ENCODE measurements around the gene CDH23. TPM values are rescaled to one million over a fixed set of nuclear protein-coding genes. Genes with fewer than 3 reads are reported as not detected.

The CDH23 gene
- total and polyA plus RNA-seq, 2 of the 8 experiments (the other 6 are each of a cell fraction or from before 2014, with no cell fraction given), result 1.9 to 4.9 TPM

DNA sequence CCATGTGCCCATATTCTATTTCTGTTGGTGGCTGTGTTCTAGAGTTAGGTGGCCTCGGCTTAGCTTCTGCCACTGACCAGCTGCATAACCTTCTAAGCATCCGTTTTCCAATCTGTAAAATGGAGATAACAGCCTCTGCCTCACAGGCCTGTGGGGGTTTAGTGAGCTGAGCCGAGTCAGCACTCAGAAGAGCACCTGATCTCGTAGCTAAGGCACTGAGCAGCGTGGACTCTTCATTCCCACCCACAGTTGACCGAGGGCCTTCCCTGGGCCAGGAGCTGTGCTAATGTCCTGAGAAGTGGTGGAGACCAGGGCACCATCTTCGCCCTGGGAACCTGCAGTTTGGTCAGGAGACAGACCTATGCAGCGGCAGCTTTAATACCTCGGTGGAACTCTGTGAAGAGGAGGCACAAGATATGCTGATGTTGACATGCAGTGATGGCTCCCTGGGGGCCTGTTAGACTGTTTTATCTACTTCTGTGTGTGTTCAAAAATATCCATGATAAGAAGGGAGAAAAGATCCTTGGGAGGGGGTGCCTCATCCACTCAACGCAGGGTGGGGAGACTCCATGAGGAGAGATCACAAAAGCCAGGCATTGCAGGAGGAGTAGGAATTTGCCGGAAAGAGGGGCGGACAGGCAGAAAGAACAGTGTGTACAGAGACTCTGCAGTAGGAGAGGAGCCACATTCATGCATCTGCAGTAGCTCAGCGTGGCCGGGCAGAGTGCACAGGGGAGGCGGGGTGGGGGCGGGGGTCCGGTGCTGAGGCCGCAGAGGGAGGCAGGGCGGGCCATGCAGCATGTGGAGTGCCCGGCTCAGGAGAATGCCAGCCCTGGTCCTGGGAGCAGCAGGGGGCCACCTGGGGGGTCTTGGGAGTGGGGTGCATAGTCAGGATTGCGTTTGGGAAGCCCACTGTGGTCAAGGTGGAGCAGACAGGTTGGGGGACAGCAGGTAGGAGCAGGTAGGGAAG, 186.1 kb downstream of the CDH23 start:
- no peak overlapping the region for H4K8ac ChIP-seq (ENCODE audit: extremely low read depth, insufficient read depth, low read length)
- H3K27me3 ChIP-seq (replicated peaks in 1 of 4; ENCODE audit: control insufficient read depth in 3 of 4, extremely low read depth in 1 of 4, insufficient read depth in 3 of 4, low read length in 3 of 4), result no peaks in the 10 kb centered on the region
- no peak overlapping the region for H3K9ac ChIP-seq (replicated peaks in 1 of 4; ENCODE audit: extremely low read depth in 1 of 4, low read depth in 3 of 4, low read length in 3 of 4)
- H3K4ac ChIP-seq (replicated peaks; ENCODE audit: insufficient read length, low read depth, low read length), result no peak overlapping the region
- DNase-seq (ENCODE audit: low read depth in 1 of 2, low spot score in 2 of 2) (no peak), FAIRE-seq (no peak)
- H3K18ac ChIP-seq (ENCODE audit: extremely low read depth, low read length), result no peak overlapping the region
- H2BK20ac ChIP-seq (ENCODE audit: low read length), result no peak overlapping the region
- peaks cover 0 to 6% (median 2%) of the 10 kb centered on the region in 4 experiments; a peak in 2 of 7 replicates for H3K4me1 ChIP-seq (replicated peaks in 1 of 4; ENCODE audit: control insufficient read depth in 3 of 4, insufficient read depth in 4 of 4, low read length in 3 of 4)
- no peaks in the 10 kb centered on the region for H4K20me1 ChIP-seq (replicated peaks in 1 of 2; ENCODE audit: control insufficient read depth in 1 of 2, insufficient read depth in 2 of 2, low read length in 2 of 2)
- H3K23ac ChIP-seq (ENCODE audit: insufficient read length), result no peak overlapping the region
- no peak overlapping the region for H2BK12ac ChIP-seq (ENCODE audit: low read depth, low read length)
- H3K27ac ChIP-seq (ENCODE audit: low read depth, low read length), result no peak overlapping the region
- H2BK5ac ChIP-seq (ENCODE audit: low read depth, low read length), result no peak overlapping the region
- H4K91ac ChIP-seq (replicated peaks; ENCODE audit: insufficient read length, low read length), result no peak overlapping the region
- H3K56ac ChIP-seq (replicated peaks; ENCODE audit: insufficient read length, low read depth, low read length), result no peak overlapping the region
- H3K23me2 ChIP-seq (ENCODE audit: low read depth, low read length), result no peaks in the 10 kb centered on the region
- no peaks in the 10 kb centered on the region for H3K79me2 ChIP-seq (ENCODE audit: control insufficient read depth in 1 of 2, insufficient read depth in 2 of 2, low read length in 2 of 2)
- no peak overlapping the region for H4K5ac ChIP-seq (ENCODE audit: insufficient read length, low read depth, low read length)
- ChIA-PET CTCF (ENCODE audit: partially characterized antibody) (interaction anchor here (0.7 to 16.0 kb wide), 14 partner anchors 9 to 201 kb away, joined by 3 to 161 read pairs (median 3); partner anchors contain the start of gene CDH23), POLR2A (ENCODE audit: partially characterized antibody) (interaction anchor here (1.3 kb wide), 1 partner anchor 51 kb away, joined by 3 read pairs; no protein-coding TSS in a partner anchor)
- H2BK15ac ChIP-seq (ENCODE audit: low read length), result 0 out of 2 replicates have a peak overlapping the region, but pooled peaks have one; percentile 90
- H2AFZ ChIP-seq (ENCODE audit: low read length), result no peak overlapping the region
- no peak for TF ChIP-seq FOSL1 (IDR thresholded peaks at IDR 0.05; ENCODE audit: insufficient read depth, low read depth, low read length)
- TF ChIP-seq RFX5 (IDR thresholded peaks at IDR 0.05; ENCODE audit: borderline replicate concordance, low read depth, low read length), result no peak
- TF ChIP-seq NRF1 (IDR thresholded peaks at IDR 0.05; ENCODE audit: low read depth, low read length), result no peak
- no peak for TF ChIP-seq TCF12 (IDR thresholded peaks at IDR 0.05; ENCODE audit: low read depth, low read length)
- TF ChIP-seq CHD2 (IDR thresholded peaks at IDR 0.05; ENCODE audit: low read length), result no peak
- no peak for TF ChIP-seq SIN3A (conservative IDR thresholded peaks at IDR 0.05 in 1 of 2, IDR thresholded peaks at IDR 0.05 in 1 of 2; ENCODE audit: low read depth in 1 of 2, low read length in 2 of 2)
- no peak for TF ChIP-seq BACH1 (IDR thresholded peaks at IDR 0.05; ENCODE audit: low read length)
- no peak overlapping the region for H2AK5ac ChIP-seq (ENCODE audit: low read depth, low read length)
- WGBS, 2 experiments (ENCODE audit: extremely low coverage in 1 of 2, insufficient coverage in 1 of 2, insufficient read length in 1 of 2, insufficient replicate concordance in 2 of 2, low coverage in 1 of 2, low lambda C conversion rate in 2 of 2, missing lambda C conversion rate in 1 of 2), result 88% methylated on average over 20 of the region's 21 CpGs; no CpG with 5 or more reads in 1 of the 2 experiments
- no peak overlapping the region for H3K14ac ChIP-seq (ENCODE audit: insufficient read length)
- no peak overlapping the region for H3K4me2 ChIP-seq (ENCODE audit: insufficient read depth in 1 of 2, low read depth in 2 of 2, low read length in 2 of 2)
- H3K4me3 ChIP-seq (ENCODE audit: extremely low read depth in 1 of 4, insufficient read depth in 2 of 4, low read depth in 3 of 4, low read length in 4 of 4), result no peak overlapping the region
- H3K9me3 ChIP-seq (ENCODE audit: insufficient read depth in 2 of 2, low read depth in 1 of 2, low read length in 1 of 2), result no peaks in the 10 kb centered on the region
- H3K79me1 ChIP-seq (ENCODE audit: low read depth, low read length), result no peaks in the 10 kb centered on the region
- H2BK120ac ChIP-seq (replicated peaks; ENCODE audit: low read depth, low read length), result no peak overlapping the region
- no peaks in the 10 kb centered on the region for H3K36me3 ChIP-seq (ENCODE audit: control insufficient read depth in 2 of 4, insufficient read depth in 4 of 4, low read length in 3 of 4)
